ENCODE measurements around the gene KRTAP5-6.
"Not testable (repeated sequence)": the region's sequence is repeated elsewhere in the genome, so short reads cannot be mapped to it uniquely, and the experiment has no call there.

KRTAP5-6 gene

DNA sequence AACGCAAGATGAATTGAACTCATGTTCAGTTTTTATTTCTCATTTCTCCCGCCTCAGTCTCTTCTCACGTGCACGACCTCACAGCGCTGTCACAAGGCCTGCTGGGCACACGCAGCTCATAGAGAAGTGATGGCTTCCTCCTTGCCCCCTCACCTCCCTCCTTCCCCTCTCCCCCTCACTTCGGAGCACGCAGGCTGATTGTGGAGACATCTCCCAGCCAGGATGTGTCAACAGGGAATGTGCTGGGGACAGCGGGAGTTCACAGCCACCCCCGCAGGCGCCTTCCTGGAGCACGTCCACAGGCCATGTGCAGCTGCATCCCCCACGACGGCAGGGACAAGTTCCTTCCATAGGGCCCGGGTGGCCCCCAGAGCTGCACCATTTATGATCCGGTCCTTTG lies 29.1 kb upstream of the KRTAP5-6 start:
- DNase-seq (ENCODE audit: extremely low read depth, low read depth): no peak
- TF ChIP-seq, protein P1, sequence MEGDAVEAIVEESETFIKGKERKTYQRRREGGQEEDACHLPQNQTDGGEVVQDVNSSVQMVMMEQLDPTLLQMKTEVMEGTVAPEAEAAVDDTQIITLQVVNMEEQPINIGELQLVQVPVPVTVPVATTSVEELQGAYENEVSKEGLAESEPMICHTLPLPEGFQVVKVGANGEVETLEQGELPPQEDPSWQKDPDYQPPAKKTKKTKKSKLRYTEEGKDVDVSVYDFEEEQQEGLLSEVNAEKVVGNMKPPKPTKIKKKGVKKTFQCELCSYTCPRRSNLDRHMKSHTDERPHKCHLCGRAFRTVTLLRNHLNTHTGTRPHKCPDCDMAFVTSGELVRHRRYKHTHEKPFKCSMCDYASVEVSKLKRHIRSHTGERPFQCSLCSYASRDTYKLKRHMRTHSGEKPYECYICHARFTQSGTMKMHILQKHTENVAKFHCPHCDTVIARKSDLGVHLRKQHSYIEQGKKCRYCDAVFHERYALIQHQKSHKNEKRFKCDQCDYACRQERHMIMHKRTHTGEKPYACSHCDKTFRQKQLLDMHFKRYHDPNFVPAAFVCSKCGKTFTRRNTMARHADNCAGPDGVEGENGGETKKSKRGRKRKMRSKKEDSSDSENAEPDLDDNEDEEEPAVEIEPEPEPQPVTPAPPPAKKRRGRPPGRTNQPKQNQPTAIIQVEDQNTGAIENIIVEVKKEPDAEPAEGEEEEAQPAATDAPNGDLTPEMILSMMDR (IDR thresholded peaks at IDR 0.05; ENCODE audit: low read depth, low read length): no peak

- TF ChIP-seq, protein P1 (IDR thresholded peaks at IDR 0.05; ENCODE audit: low read depth, low read length): no peak
- DNase-seq (ENCODE audit: extremely low read depth, low read depth): no peak
Measured at GRCh38 chr11:1668911-1669473, 28.0 kb upstream of the KRTAP5-6 start.

DNA sequence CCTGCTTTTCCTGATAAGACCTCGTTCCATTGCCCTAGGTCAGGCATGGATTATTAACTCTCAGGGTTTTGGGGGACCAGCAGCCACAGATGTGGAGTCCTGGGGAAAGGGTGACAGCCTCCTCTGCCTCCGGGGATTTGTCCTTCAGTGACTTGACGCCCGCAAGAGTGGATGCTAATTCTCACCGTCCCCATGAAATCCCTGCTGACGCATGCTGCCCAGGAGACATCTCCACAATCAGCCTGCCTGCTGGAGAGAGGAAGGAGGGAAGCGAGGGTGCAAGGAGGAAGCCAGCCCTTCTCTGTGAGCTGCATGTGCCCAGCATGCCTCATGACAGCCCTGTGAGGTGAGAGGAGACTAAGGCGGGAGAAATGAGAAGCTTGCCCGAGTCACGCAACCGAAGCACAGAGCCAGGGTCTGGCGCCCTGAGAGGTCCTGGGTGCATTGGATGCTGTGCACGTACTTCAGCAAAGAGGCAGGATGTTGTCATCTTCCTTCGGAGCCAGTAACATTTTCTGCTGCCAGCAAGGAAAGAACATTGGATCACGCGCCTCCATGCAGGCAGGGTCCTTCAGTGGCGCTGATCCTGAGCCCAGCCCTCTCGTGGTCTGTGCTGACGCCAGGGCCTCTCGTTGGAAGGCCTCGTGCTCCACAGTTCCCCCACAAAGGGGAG lies 27.3 kb upstream of the KRTAP5-6 start:
- TF ChIP-seq, protein P1 (IDR thresholded peaks at IDR 0.05; ENCODE audit: low read depth, low read length): no peak
- no peak for DNase-seq (ENCODE audit: extremely low read depth, low read depth)

- not testable (repeated sequence) for DNase-seq (ENCODE audit: extremely low read depth, low read depth)
Measured at GRCh38 chr11:1670457-1670856, 26.5 kb upstream of the KRTAP5-6 start.

- TF ChIP-seq, protein P1 (IDR thresholded peaks at IDR 0.05; ENCODE audit: low read depth, low read length): no peak
- no peak for DNase-seq (ENCODE audit: extremely low read depth, low read depth)
Measured at GRCh38 chr11:1670905-1671371, 26.1 kb upstream of the KRTAP5-6 start.

- no peak for DNase-seq (ENCODE audit: extremely low read depth, low read depth)
Measured at GRCh38 chr11:1671658-1672057, 25.3 kb upstream of the KRTAP5-6 start.

GRCh38 chr11:1672613-1673350 lies 24.2 kb upstream of the KRTAP5-6 start:
- no peak for DNase-seq (ENCODE audit: extremely low read depth, low read depth)
- TF ChIP-seq, protein P1 (IDR thresholded peaks at IDR 0.05; ENCODE audit: low read depth, low read length): no peak

More at GRCh38 chr11:1671658-1672057, 25.3 kb upstream of the KRTAP5-6 start:
- TF ChIP-seq, protein P1 (IDR thresholded peaks at IDR 0.05; ENCODE audit: low read depth, low read length): no peak
